ENCODE results near the gene PCNX4.

GRCh38 chr14:60125918-60126317, 34.2 kb downstream of the PCNX4 start:
- TF ChIP-seq, protein P1, sequence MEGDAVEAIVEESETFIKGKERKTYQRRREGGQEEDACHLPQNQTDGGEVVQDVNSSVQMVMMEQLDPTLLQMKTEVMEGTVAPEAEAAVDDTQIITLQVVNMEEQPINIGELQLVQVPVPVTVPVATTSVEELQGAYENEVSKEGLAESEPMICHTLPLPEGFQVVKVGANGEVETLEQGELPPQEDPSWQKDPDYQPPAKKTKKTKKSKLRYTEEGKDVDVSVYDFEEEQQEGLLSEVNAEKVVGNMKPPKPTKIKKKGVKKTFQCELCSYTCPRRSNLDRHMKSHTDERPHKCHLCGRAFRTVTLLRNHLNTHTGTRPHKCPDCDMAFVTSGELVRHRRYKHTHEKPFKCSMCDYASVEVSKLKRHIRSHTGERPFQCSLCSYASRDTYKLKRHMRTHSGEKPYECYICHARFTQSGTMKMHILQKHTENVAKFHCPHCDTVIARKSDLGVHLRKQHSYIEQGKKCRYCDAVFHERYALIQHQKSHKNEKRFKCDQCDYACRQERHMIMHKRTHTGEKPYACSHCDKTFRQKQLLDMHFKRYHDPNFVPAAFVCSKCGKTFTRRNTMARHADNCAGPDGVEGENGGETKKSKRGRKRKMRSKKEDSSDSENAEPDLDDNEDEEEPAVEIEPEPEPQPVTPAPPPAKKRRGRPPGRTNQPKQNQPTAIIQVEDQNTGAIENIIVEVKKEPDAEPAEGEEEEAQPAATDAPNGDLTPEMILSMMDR (IDR thresholded peaks at IDR 0.05) = no peak
- TF ChIP-seq POLR2A (IDR thresholded peaks at IDR 0.05) (no peak), EP300 (IDR thresholded peaks at IDR 0.05) (no peak)
